Uterus (tissue), 4 donors: ENCODE data around the gene DDN. TPM values are rescaled to one million over a fixed set of nuclear protein-coding genes. Genes with fewer than 3 reads are reported as not detected.
A peak's percentile ranks its signal among the peaks of the same experiment; 100 is the strongest.

Experiments
- DNase-seq, 2 donors: peaks; one replicate each; pipeline ENCODE4 v3.0.0-alpha.2; 2019 to 2020
- H3K27ac ChIP-seq, 2 donors: fragments of 200-600 bp; sonication (generic); 1 replicate in 1 of 2; 2 replicates in 1 of 2; pipeline ENCODE4 v1.5.1; 2016 to 2018
- H3K27me3 ChIP-seq, 2 donors: fragments of 200-600 bp; sonication (generic); one replicate each; pipeline ENCODE4 v1.5.1; 2018 to 2019; ENCODE audit warnings: control low read depth in 1 of 2
- H3K36me3 ChIP-seq, 2 donors: fragments of 200-600 bp; sonication (generic); one replicate each; pipeline ENCODE4 v1.5.1; 2019; ENCODE audit warnings: control low read depth in 1 of 2
- H3K4me1 ChIP-seq, 2 donors: fragments of 200-600 bp; sonication (generic); one replicate each; pipeline ENCODE4 v1.5.1; 2018 to 2019; ENCODE audit warnings: control low read depth in 1 of 2
- H3K4me3 ChIP-seq, 2 donors: fragments of 200-600 bp; sonication (generic); 1 replicate in 1 of 2; 2 replicates in 1 of 2; pipeline ENCODE4 v1.5.1; 2018 to 2019; ENCODE audit warnings: mild to moderate bottlenecking in 1 of 2
- H3K9me3 ChIP-seq, 2 donors: fragments of 200-600 bp; sonication (generic); one replicate each; pipeline ENCODE4 v1.5.1; 2019; ENCODE audit warnings: control low read depth in 1 of 2
- CTCF ChIP-seq, 4 experiments: fragments of 200-600 bp in 2 of 4; fragments of 450-650 bp in 2 of 4; sonication (generic) in 2 of 4; IDR thresholded peaks; one replicate each; pipeline ENCODE4 v1.5.1; 2016 to 2019; ENCODE audit warnings: antibody characterized with exemption in 4 of 4, mild to moderate bottlenecking in 2 of 4, moderate library complexity in 1 of 4
- POLR2A ChIP-seq, 2 donors: fragments of 450-650 bp; IDR thresholded peaks; one replicate each; pipeline ENCODE4 v1.6.1; 2016; ENCODE audit warnings: antibody characterized with exemption in 2 of 2, mild to moderate bottlenecking in 1 of 2, moderate library complexity in 1 of 2
- intact Hi-C: fragments of 100-400 bp; cut with DNase I; formaldehyde crosslinking; loops from one replicate; pipeline ENCODE4 v1.15.1; 2023; ENCODE audit warnings: low total_unique reads
- total RNA-seq, 4 donors: library from RNA; depleted of rRNA in 3 of 4; stranded (reverse); fragments of >200 nt in 3 of 4; gene quantifications; one replicate each; pipeline versions ENCODE4 v1.1.0 to v1.2.4, GENCODE V29; 2014 to 2023
- donor health status: DM: yes; HTN: yes; CAD: no.

The DDN gene
- total RNA-seq, 4 donors from 2014 or later: 0.18 TPM; not detected in 3

- no peaks in the 10 kb centered on the region for H3K9me3 ChIP-seq
- H3K36me3 ChIP-seq: no peaks in the 10 kb centered on the region
- H3K27me3 ChIP-seq: no peaks in the 10 kb centered on the region
- H3K27ac ChIP-seq: no peak overlapping the region
- no peak overlapping the region for H3K4me3 ChIP-seq
- intact Hi-C loops: no loop called here
- H3K4me1 ChIP-seq: no peaks in the 10 kb centered on the region
- no peak for TF ChIP-seq POLR2A (IDR thresholded peaks at IDR 0.05)
- TF ChIP-seq CTCF (IDR thresholded peaks at IDR 0.05): no peak
- DNase-seq: peak in 1 of 2 donors; percentile 27
Observed at GRCh38 chr12:49027846-49028555, 28.8 kb upstream of the DDN start.

GRCh38 chr12:49026678-49027480 is 27.7 kb upstream of the DDN start:
- H3K4me3 ChIP-seq: no peak overlapping the region
- H3K27ac ChIP-seq: no peak overlapping the region
- no peaks in the 10 kb centered on the region for H3K4me1 ChIP-seq
- no peaks in the 10 kb centered on the region for H3K27me3 ChIP-seq
- no peaks in the 10 kb centered on the region for H3K36me3 ChIP-seq
- intact Hi-C loops: no loop called here
- no peak for TF ChIP-seq POLR2A (IDR thresholded peaks at IDR 0.05)
- TF ChIP-seq CTCF (IDR thresholded peaks at IDR 0.05): no peak
- no peaks in the 10 kb centered on the region for H3K9me3 ChIP-seq
- peak in 1 of 2 donors; percentile 24 for DNase-seq

- no peak for DNase-seq
- H3K9me3 ChIP-seq: no peaks in the 10 kb centered on the region
- intact Hi-C loops: no loop called here
- TF ChIP-seq CTCF (IDR thresholded peaks at IDR 0.05): no peak
- TF ChIP-seq POLR2A (IDR thresholded peaks at IDR 0.05): no peak
- no peak overlapping the region for H3K4me3 ChIP-seq
- H3K36me3 ChIP-seq: no peaks in the 10 kb centered on the region
- no peaks in the 10 kb centered on the region for H3K27me3 ChIP-seq
- H3K27ac ChIP-seq: no peak overlapping the region
- H3K4me1 ChIP-seq: no peaks in the 10 kb centered on the region
Observed at GRCh38 chr12:49026101-49026500, 26.9 kb upstream of the DDN start.

GRCh38 chr12:49025463-49025862 is 26.3 kb upstream of the DDN start:
- no peak for DNase-seq
- H3K9me3 ChIP-seq: no peaks in the 10 kb centered on the region
- no peak overlapping the region for H3K4me3 ChIP-seq
- no peaks in the 10 kb centered on the region for H3K4me1 ChIP-seq
- no peaks in the 10 kb centered on the region for H3K27me3 ChIP-seq
- intact Hi-C loops: no loop called here
- H3K36me3 ChIP-seq: no peaks in the 10 kb centered on the region
- TF ChIP-seq POLR2A (IDR thresholded peaks at IDR 0.05): no peak
- no peak for TF ChIP-seq CTCF (IDR thresholded peaks at IDR 0.05)
- no peak overlapping the region for H3K27ac ChIP-seq

GRCh38 chr12:49024543-49024942 is 25.4 kb upstream of the DDN start:
- Histone ChIP-seq H3K27ac (no peak overlapping the region), H3K36me3 (no peaks in the 10 kb centered on the region), H3K27me3 (no peaks in the 10 kb centered on the region), H3K4me1 (no peaks in the 10 kb centered on the region), H3K9me3 (no peaks in the 10 kb centered on the region), H3K4me3 (no peak overlapping the region)
- intact Hi-C loops: no loop called here
- TF ChIP-seq POLR2A (IDR thresholded peaks at IDR 0.05) (no peak), CTCF (IDR thresholded peaks at IDR 0.05) (no peak)
- DNase-seq: peak in 1 of 2 donors; percentile 20
